ACC112 (cell line): ENCODE measurements around the gene G3BP1.
"Not testable (repeated sequence)": the region's sequence is repeated elsewhere in the genome, so short reads cannot be mapped to it uniquely, and the experiment has no call there.

Experiments used
- H2AFZ ChIP-seq: fragments of 200-600 bp; sonication (generic); one replicate; pipeline ENCODE4 v1.6.0; 2017; ENCODE audit warnings: antibody characterized with exemption, low read length; ENCODE audit not compliant: unreplicated experiment
- H3K27ac ChIP-seq: fragments of 200-600 bp; sonication (generic); 2 replicates; pipeline ENCODE4 v1.5.1; 2014; ENCODE audit warnings: low read depth, mild to moderate bottlenecking, antibody characterized with exemption, low read length, moderate library complexity
- H3K27me3 ChIP-seq: fragments of 200-600 bp; sonication (generic); 2 replicates; pipeline ENCODE4 v1.6.1; 2014; ENCODE audit warnings: mild to moderate bottlenecking, antibody characterized with exemption, low read length, moderate library complexity, mixed read lengths; ENCODE audit not compliant: insufficient read depth
- H3K36me3 ChIP-seq: fragments of 200-600 bp; sonication (generic); 2 replicates; pipeline ENCODE4 v1.6.1; 2016; ENCODE audit warnings: mild to moderate bottlenecking, antibody characterized with exemption, low read length, moderate library complexity, mixed read lengths; ENCODE audit not compliant: insufficient read depth
- H3K4me1 ChIP-seq: fragments of 200-600 bp; sonication (generic); one replicate; pipeline ENCODE4 v1.6.1; 2016; ENCODE audit warnings: low read length, mixed read lengths; ENCODE audit not compliant: insufficient read depth, unreplicated experiment, control insufficient read depth
- H3K4me3 ChIP-seq: fragments of 200-600 bp; sonication (generic); 2 replicates; pipeline ENCODE4 v1.5.1; 2014; ENCODE audit warnings: mild to moderate bottlenecking, low read depth, low read length
- H3K79me2 ChIP-seq: fragments of 200-600 bp; sonication (generic); one replicate; pipeline ENCODE4 v1.6.0; 2016; ENCODE audit warnings: low read length; ENCODE audit not compliant: control insufficient read depth, unreplicated experiment, insufficient read depth

G3BP1 gene

GRCh38 chr5:151771259-151772028 lies at the start of gene G3BP1:
TSS of gene G3BP1 (plus strand) at chr5:151771954. CDS start at chr5:151786621, 14,667 bp downstream.
- peaks cover 52% of the 10 kb centered on the region for H3K79me2 ChIP-seq
- peaks cover 3% of the 10 kb centered on the region; the same call in 1 of the 2 replicates for H3K36me3 ChIP-seq
- peak within 1 kb of the TSS; percentile 95 for H3K27ac ChIP-seq
- peak within 1 kb of the TSS; percentile 95 for H3K4me3 ChIP-seq
- H3K27me3 ChIP-seq, result no peaks in the 10 kb centered on the region
- H2AFZ ChIP-seq, result peak within 1 kb of the TSS; percentile 90
- H3K4me1 ChIP-seq, result peaks cover 20% of the 10 kb centered on the region

GRCh38 chr5:151722546-151722945 lies 49.2 kb upstream of the G3BP1 start:
- Histone ChIP-seq H3K4me3 (no peak overlapping the region), H3K79me2 (no peaks in the 10 kb centered on the region), H2AFZ (no peak overlapping the region), H3K4me1 (peaks cover 24% of the 10 kb centered on the region), H3K27me3 (no peaks in the 10 kb centered on the region), H3K36me3 (no peaks in the 10 kb centered on the region), H3K27ac (no peak overlapping the region)

- Histone ChIP-seq H3K27me3 (no peaks in the 10 kb centered on the region), H3K79me2 (no peaks in the 10 kb centered on the region), H3K4me3 (no peak overlapping the region), H2AFZ (no peak overlapping the region), H3K27ac (no peak overlapping the region), H3K36me3 (no peaks in the 10 kb centered on the region), H3K4me1 (peaks cover 8% of the 10 kb centered on the region)
Observed at GRCh38 chr5:151724360-151724759, 47.4 kb upstream of the G3BP1 start.

GRCh38 chr5:151729597-151729996 lies 42.2 kb upstream of the G3BP1 start:
- not testable (repeated sequence) for H3K36me3 ChIP-seq, H2AFZ ChIP-seq, H3K27ac ChIP-seq, H3K79me2 ChIP-seq, H3K27me3 ChIP-seq, H3K4me1 ChIP-seq, H3K4me3 ChIP-seq

GRCh38 chr5:151730381-151730780 lies 41.4 kb upstream of the G3BP1 start:
- Histone ChIP-seq H3K79me2 (no peaks in the 10 kb centered on the region), H3K4me3 (no peak overlapping the region)

GRCh38 chr5:151733358-151734063 lies 38.2 kb upstream of the G3BP1 start:
- H3K4me1 ChIP-seq, result peaks cover 9% of the 10 kb centered on the region
- H3K4me3 ChIP-seq, result no peak overlapping the region
- no peak overlapping the region for H2AFZ ChIP-seq
- H3K36me3 ChIP-seq, result no peaks in the 10 kb centered on the region
- no peaks in the 10 kb centered on the region for H3K27me3 ChIP-seq
- no peaks in the 10 kb centered on the region for H3K79me2 ChIP-seq
- no peak overlapping the region for H3K27ac ChIP-seq

More at GRCh38 chr5:151730381-151730780, 41.4 kb upstream of the G3BP1 start:
- no peak overlapping the region for H3K27ac ChIP-seq
- H3K27me3 ChIP-seq, result no peaks in the 10 kb centered on the region
- H3K4me1 ChIP-seq, result no peaks in the 10 kb centered on the region
- no peaks in the 10 kb centered on the region for H3K36me3 ChIP-seq
- H2AFZ ChIP-seq, result no peak overlapping the region

- Histone ChIP-seq H3K4me3 (no peak overlapping the region), H3K36me3 (no peaks in the 10 kb centered on the region), H2AFZ (no peak overlapping the region), H3K27me3 (no peaks in the 10 kb centered on the region), H3K79me2 (no peaks in the 10 kb centered on the region), H3K27ac (no peak overlapping the region), H3K4me1 (peaks cover 14% of the 10 kb centered on the region)
Observed at GRCh38 chr5:151734064-151734408, 37.7 kb upstream of the G3BP1 start.

GRCh38 chr5:151735646-151736045 lies 36.1 kb upstream of the G3BP1 start:
- no peak overlapping the region for H3K4me3 ChIP-seq
- no peak overlapping the region for H2AFZ ChIP-seq
- H3K27me3 ChIP-seq, result no peaks in the 10 kb centered on the region
- H3K79me2 ChIP-seq, result no peaks in the 10 kb centered on the region
- peaks cover 24% of the 10 kb centered on the region for H3K4me1 ChIP-seq
- H3K27ac ChIP-seq, result no peak overlapping the region
- H3K36me3 ChIP-seq, result no peaks in the 10 kb centered on the region

- Histone ChIP-seq H3K79me2 (no peaks in the 10 kb centered on the region), H3K36me3 (no peaks in the 10 kb centered on the region), H3K27me3 (no peaks in the 10 kb centered on the region), H3K4me1 (peaks cover 42% of the 10 kb centered on the region), H3K27ac (no peak overlapping the region), H2AFZ (no peak overlapping the region), H3K4me3 (no peak overlapping the region)
Observed at GRCh38 chr5:151737431-151737830, 34.3 kb upstream of the G3BP1 start.

- peak overlapping the region; percentile 91 for H3K27ac ChIP-seq
Observed at GRCh38 chr5:151738125-151738848, 33.5 kb upstream of the G3BP1 start.

More at GRCh38 chr5:151738125-151738848, 33.5 kb upstream of the G3BP1 start:
- no peaks in the 10 kb centered on the region for H3K79me2 ChIP-seq
- no peaks in the 10 kb centered on the region for H3K27me3 ChIP-seq
- no peaks in the 10 kb centered on the region for H3K36me3 ChIP-seq
- peaks cover 50% of the 10 kb centered on the region for H3K4me1 ChIP-seq
- no peak overlapping the region for H2AFZ ChIP-seq
- H3K4me3 ChIP-seq, result no peak overlapping the region
